K562 (cell line): Measurements from ENCODE around the gene NDOR1. TPM values are rescaled to one million over a fixed set of nuclear protein-coding genes. Genes with fewer than 3 reads are reported as not detected.

Source experiments
- BRF1 ChIP-seq: IDR thresholded peaks from 3 replicates; pipeline ENCODE4 v1.6.1; 2011; ENCODE audit warnings: borderline replicate concordance, mild to moderate bottlenecking; ENCODE audit not compliant: insufficient read length; ENCODE audit errors: extremely low read depth
- CXXC5 ChIP-seq: fragments of 250-450 bp; sonication (Bioruptor Pico); IDR thresholded peaks from 2 replicates; pipeline ENCODE4 v1.8.0; 2022; ENCODE audit warnings: inconsistent platforms, mild to moderate bottlenecking, moderate library complexity
- DIDO1 ChIP-seq: fragments of 450-650 bp; IDR thresholded peaks from 2 replicates; pipeline ENCODE4 v1.6.1; 2016; ENCODE audit warnings: low read depth, missing biosample characterization, missing genetic modification characterization
- ESRRA ChIP-seq: fragments of 450-650 bp; IDR thresholded peaks from 2 replicates; pipeline ENCODE4 v1.6.1; 2014; ENCODE audit warnings: low read depth, mild to moderate bottlenecking, moderate library complexity, borderline replicate concordance
- EZH2 ChIP-seq: IDR thresholded peaks from 2 replicates; pipeline ENCODE4 v1.6.1; 2012; ENCODE audit warnings: low read depth, mild to moderate bottlenecking, inconsistent platforms, low read length, borderline replicate concordance
- HLTF ChIP-seq: fragments of 450-650 bp; IDR thresholded peaks from 2 replicates; pipeline ENCODE4 v1.6.1; 2016
- HNRNPL ChIP-seq: fragments of 200-400 bp; formaldehyde crosslinking; IDR thresholded peaks from 2 replicates; pipeline ENCODE4 v1.6.1; 2017; ENCODE audit warnings: low read depth, mild to moderate bottlenecking, low read length
- HOMEZ ChIP-seq: fragments of 250-450 bp; sonication (Bioruptor Pico); IDR thresholded peaks from 2 replicates; pipeline ENCODE4 v1.4.0; 2020; ENCODE audit warnings: mild to moderate bottlenecking, moderate library complexity
- MTA2 ChIP-seq: fragments of 450-650 bp; IDR thresholded peaks from 2 replicates; pipeline ENCODE4 v1.6.1; 2016; ENCODE audit warnings: low read depth
- NCOA4 ChIP-seq: fragments of 450-650 bp; IDR thresholded peaks from 2 replicates; pipeline ENCODE4 v1.6.1; 2018; ENCODE audit warnings: mild to moderate bottlenecking; ENCODE audit not compliant: partially characterized antibody
- POLR3G ChIP-seq: IDR thresholded peaks from 2 replicates; pipeline ENCODE4 v1.6.1; 2011; ENCODE audit not compliant: insufficient read length, insufficient replicate concordance; ENCODE audit errors: extremely low read depth
- SOX6 ChIP-seq: fragments of 450-650 bp; IDR thresholded peaks from 2 replicates; pipeline ENCODE4 v1.6.1; 2014; ENCODE audit warnings: mild to moderate bottlenecking
- TCFL5 ChIP-seq: fragments of 250-450 bp; sonication (Bioruptor Pico); conservative IDR thresholded peaks from 2 replicates; pipeline ENCODE4 v1.6.1; 2021; ENCODE audit warnings: mild to moderate bottlenecking, moderate library complexity, matching md5 sums
- polyA plus RNA-seq, 8 experiments: library from polyadenylated mRNA; depleted of rRNA in 4 of 8; stranded (reverse) in 5 of 8; unstranded in 3 of 8; fragments of >200 nt; fragmentation: Nextera tagmentation in 2 of 8; fragmentation: Illumina TruSeq in 1 of 8; extraction: Ambion mirVana in 2 of 8; extraction: Trizol in 1 of 8; gene quantifications; 2 replicates each; pipeline versions ENCODE4 v1.2.1 to v1.2.3, GENCODE V29; 2011 to 2014; ENCODE audit warnings: inconsistent platforms in 1 of 8, missing spikeins in 1 of 8
- total RNA-seq, 7 experiments: library from RNA; depleted of rRNA in 6 of 7; stranded (reverse); fragments of >200 nt in 6 of 7; fragmentation: Illumina TruSeq in 2 of 7; extraction: Trizol in 2 of 7; gene quantifications; 2 replicates each; pipeline versions ENCODE4 v1.2.1 to v1.2.3, GENCODE V29; 2011 to 2021; ENCODE audit warnings: low replicate concordance in 1 of 7
- TF ChIP-seq, protein P1 (sequence below): sonication (generic); formaldehyde crosslinking; IDR thresholded peaks from 2 replicates; pipeline ENCODE4 v1.8.0; 2023; ENCODE audit warnings: missing genetic modification reagents, mild to moderate bottlenecking, borderline replicate concordance
- TF ChIP-seq, protein P2 (sequence below): fragments of 450-650 bp; IDR thresholded peaks from 2 replicates; pipeline ENCODE4 v1.6.1; 2014; ENCODE audit warnings: low read depth, mild to moderate bottlenecking, moderate library complexity, borderline replicate concordance
- TF ChIP-seq, protein P3 (sequence below): sonication (generic); formaldehyde crosslinking; IDR thresholded peaks from 2 replicates; pipeline ENCODE4 v1.9.0; 2022; ENCODE audit warnings: mild to moderate bottlenecking, missing genetic modification reagents

Gene NDOR1
- total and polyA plus RNA-seq, 9 of the 15 experiments (the other 6 are each of a cell fraction or from before 2014, with no cell fraction given): 0.06 to 36.9 (median 6.9) TPM

GRCh38 chr9:137240841-137241489 is 35.5 kb downstream of the NDOR1 start, which contains the start of gene TUBB4B (continued):
- TF ChIP-seq DIDO1 (tag): no peak
- TF ChIP-seq HOMEZ (CRISPR knock-in tag): no peak
- no peak for TF ChIP-seq EZH2
- TF ChIP-seq, protein P1, sequence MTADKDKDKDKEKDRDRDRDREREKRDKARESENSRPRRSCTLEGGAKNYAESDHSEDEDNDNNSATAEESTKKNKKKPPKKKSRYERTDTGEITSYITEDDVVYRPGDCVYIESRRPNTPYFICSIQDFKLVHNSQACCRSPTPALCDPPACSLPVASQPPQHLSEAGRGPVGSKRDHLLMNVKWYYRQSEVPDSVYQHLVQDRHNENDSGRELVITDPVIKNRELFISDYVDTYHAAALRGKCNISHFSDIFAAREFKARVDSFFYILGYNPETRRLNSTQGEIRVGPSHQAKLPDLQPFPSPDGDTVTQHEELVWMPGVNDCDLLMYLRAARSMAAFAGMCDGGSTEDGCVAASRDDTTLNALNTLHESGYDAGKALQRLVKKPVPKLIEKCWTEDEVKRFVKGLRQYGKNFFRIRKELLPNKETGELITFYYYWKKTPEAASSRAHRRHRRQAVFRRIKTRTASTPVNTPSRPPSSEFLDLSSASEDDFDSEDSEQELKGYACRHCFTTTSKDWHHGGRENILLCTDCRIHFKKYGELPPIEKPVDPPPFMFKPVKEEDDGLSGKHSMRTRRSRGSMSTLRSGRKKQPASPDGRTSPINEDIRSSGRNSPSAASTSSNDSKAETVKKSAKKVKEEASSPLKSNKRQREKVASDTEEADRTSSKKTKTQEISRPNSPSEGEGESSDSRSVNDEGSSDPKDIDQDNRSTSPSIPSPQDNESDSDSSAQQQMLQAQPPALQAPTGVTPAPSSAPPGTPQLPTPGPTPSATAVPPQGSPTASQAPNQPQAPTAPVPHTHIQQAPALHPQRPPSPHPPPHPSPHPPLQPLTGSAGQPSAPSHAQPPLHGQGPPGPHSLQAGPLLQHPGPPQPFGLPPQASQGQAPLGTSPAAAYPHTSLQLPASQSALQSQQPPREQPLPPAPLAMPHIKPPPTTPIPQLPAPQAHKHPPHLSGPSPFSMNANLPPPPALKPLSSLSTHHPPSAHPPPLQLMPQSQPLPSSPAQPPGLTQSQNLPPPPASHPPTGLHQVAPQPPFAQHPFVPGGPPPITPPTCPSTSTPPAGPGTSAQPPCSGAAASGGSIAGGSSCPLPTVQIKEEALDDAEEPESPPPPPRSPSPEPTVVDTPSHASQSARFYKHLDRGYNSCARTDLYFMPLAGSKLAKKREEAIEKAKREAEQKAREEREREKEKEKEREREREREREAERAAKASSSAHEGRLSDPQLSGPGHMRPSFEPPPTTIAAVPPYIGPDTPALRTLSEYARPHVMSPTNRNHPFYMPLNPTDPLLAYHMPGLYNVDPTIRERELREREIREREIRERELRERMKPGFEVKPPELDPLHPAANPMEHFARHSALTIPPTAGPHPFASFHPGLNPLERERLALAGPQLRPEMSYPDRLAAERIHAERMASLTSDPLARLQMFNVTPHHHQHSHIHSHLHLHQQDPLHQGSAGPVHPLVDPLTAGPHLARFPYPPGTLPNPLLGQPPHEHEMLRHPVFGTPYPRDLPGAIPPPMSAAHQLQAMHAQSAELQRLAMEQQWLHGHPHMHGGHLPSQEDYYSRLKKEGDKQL (CRISPR knock-in tag): no peak
- TF ChIP-seq BRF1: no peak
- TF ChIP-seq, protein P2, sequence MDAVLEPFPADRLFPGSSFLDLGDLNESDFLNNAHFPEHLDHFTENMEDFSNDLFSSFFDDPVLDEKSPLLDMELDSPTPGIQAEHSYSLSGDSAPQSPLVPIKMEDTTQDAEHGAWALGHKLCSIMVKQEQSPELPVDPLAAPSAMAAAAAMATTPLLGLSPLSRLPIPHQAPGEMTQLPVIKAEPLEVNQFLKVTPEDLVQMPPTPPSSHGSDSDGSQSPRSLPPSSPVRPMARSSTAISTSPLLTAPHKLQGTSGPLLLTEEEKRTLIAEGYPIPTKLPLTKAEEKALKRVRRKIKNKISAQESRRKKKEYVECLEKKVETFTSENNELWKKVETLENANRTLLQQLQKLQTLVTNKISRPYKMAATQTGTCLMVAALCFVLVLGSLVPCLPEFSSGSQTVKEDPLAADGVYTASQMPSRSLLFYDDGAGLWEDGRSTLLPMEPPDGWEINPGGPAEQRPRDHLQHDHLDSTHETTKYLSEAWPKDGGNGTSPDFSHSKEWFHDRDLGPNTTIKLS: no peak
- TF ChIP-seq HNRNPL: no peak
- TF ChIP-seq NCOA4: no peak
- no peak for TF ChIP-seq POLR3G
- no peak for TF ChIP-seq HLTF
- no peak for TF ChIP-seq TCFL5 (CRISPR knock-in tag)
- TF ChIP-seq ESRRA: peak; percentile 26; the same call in 1 of the 2 replicates
- TF ChIP-seq CXXC5: peak; percentile 94
- TF ChIP-seq MTA2: no peak
- no peak; the same call in 1 of the 2 replicates for TF ChIP-seq SOX6
- TF ChIP-seq, protein P3, sequence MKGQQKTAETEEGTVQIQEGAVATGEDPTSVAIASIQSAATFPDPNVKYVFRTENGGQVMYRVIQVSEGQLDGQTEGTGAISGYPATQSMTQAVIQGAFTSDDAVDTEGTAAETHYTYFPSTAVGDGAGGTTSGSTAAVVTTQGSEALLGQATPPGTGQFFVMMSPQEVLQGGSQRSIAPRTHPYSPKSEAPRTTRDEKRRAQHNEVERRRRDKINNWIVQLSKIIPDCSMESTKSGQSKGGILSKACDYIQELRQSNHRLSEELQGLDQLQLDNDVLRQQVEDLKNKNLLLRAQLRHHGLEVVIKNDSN: peak; percentile 40; the same call in 1 of the 2 replicates
